ENCODE results near the gene PDXK. TPM values are rescaled to one million over a fixed set of nuclear protein-coding genes. Genes with fewer than 3 reads are reported as not detected.
"Not testable (repeated sequence)": the region's sequence is repeated elsewhere in the genome, so short reads cannot be mapped to it uniquely, and the experiment has no call there.

PDXK gene
- total RNA-seq, 1 experiment from 2014 or later: 114 TPM

DNA sequence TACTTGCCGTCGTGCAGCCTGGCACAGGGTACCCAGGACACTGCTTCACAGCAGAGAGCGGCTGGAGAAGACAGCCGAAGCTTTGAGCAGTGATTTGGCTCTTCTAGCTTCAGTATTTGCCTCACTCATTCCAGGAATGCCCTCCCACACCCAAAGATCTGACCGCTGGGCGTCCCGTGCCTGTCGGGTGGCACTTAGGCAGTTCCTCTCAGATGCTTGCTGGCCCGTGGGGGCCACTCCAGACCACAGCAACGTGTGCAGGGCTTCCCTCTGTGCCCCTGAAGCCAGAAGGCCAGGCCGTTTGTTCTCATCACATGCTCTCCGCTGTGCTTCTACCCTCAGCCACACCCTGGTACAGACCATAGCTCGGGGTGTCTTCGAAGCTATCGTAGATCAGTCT, 42.5 kb upstream of the PDXK start:
- Histone ChIP-seq H3K4me3 (ENCODE audit: low read depth, low read length, poor library complexity, severe bottlenecking) (no peak overlapping the region), H3K4me1 (ENCODE audit: insufficient read depth, low read length, poor library complexity, severe bottlenecking) (no peaks in the 10 kb centered on the region), H3K27ac (ENCODE audit: low read depth, low read length, poor library complexity, severe bottlenecking) (no peak overlapping the region), H3K27me3 (replicated peaks; ENCODE audit: insufficient read depth, low read depth, low read length, poor library complexity) (no peaks in the 10 kb centered on the region), H3K9me3 (ENCODE audit: low read depth, low read length, poor library complexity, severe bottlenecking) (no peaks in the 10 kb centered on the region), H3K36me3 (ENCODE audit: insufficient read depth, low read length, poor library complexity, severe bottlenecking) (peaks cover 45% of the 10 kb centered on the region)
- no TSS peak for BruUV-seq (replicated peaks)
- DNase-seq (ENCODE audit: low spot score): no peak
- TF ChIP-seq CTCF (conservative IDR thresholded peaks at IDR 0.05; ENCODE audit: low read depth, low read length): no peak
- no peak for TF ChIP-seq EZH2 (IDR thresholded peaks at IDR 0.05; ENCODE audit: borderline replicate concordance, low read depth, low read length, poor library complexity, severe bottlenecking)
- intact Hi-C loops (cut with micrococcal nuclease; ENCODE audit: unreplicated experiment): no loop called here
- POLR2A ChIA-PET (ENCODE audit: low non-redundant PET): no interaction called here
- CTCF ChIA-PET: no interaction called here

DNA sequence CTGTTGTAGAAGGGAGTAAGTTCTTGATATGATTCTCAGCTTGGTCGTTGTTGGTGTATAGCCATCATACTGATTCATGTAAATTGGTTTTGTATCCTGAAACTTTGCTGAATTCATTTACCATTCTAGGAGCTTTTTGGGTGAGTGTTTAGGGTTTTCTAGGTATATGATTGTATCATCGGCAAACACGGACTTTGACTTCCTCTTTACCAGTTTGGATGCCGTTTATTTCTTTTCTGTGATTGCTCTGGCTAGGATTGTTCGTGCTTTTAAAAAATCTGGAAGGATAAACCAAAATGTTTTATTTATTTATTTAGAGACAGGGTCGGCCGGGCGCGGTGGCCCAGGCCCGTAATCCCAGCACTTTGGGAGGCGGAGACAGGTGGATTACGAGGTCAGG, 39.0 kb upstream of the PDXK start:
- peaks cover 44% of the 10 kb centered on the region for H3K36me3 ChIP-seq (ENCODE audit: insufficient read depth, low read length, poor library complexity, severe bottlenecking)
- POLR2A ChIA-PET (ENCODE audit: low non-redundant PET): no interaction called here
- no peaks in the 10 kb centered on the region for H3K9me3 ChIP-seq (ENCODE audit: low read depth, low read length, poor library complexity, severe bottlenecking)
- DNase-seq (ENCODE audit: low spot score): no peak
- no peaks in the 10 kb centered on the region for H3K27me3 ChIP-seq (replicated peaks; ENCODE audit: insufficient read depth, low read depth, low read length, poor library complexity)
- no peak overlapping the region for H3K27ac ChIP-seq (ENCODE audit: low read depth, low read length, poor library complexity, severe bottlenecking)
- CTCF ChIA-PET: no interaction called here
- BruUV-seq (replicated peaks): no TSS peak
- TF ChIP-seq EZH2 (IDR thresholded peaks at IDR 0.05; ENCODE audit: borderline replicate concordance, low read depth, low read length, poor library complexity, severe bottlenecking) (no peak), CTCF (conservative IDR thresholded peaks at IDR 0.05; ENCODE audit: low read depth, low read length) (no peak)
- H3K4me1 ChIP-seq (ENCODE audit: insufficient read depth, low read length, poor library complexity, severe bottlenecking): no peaks in the 10 kb centered on the region
- intact Hi-C loops (cut with micrococcal nuclease; ENCODE audit: unreplicated experiment): no loop called here
- H3K4me3 ChIP-seq (ENCODE audit: low read depth, low read length, poor library complexity, severe bottlenecking): no peak overlapping the region

DNA sequence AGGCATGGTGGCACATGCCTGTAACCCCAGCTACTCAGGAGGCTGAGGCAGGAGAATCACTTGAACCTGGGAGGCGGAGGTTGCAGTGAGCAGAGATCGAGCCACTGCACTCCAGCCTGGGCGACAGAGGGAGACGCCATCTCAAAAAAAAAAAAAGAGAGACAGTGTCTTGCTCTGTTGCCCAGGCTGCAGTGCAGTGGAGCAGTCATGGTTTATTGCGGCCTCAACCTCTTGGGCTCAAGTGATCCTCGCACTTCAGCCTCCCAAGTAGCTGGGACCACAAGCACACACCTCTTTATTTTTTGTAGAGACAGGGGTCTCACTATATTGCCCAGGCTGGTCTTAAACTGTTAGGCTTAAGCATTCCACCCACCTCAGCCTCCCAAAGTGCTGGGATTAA, 38.5 kb upstream of the PDXK start:
- H3K36me3 ChIP-seq (ENCODE audit: insufficient read depth, low read length, poor library complexity, severe bottlenecking): peaks cover 44% of the 10 kb centered on the region
- H3K9me3 ChIP-seq (ENCODE audit: low read depth, low read length, poor library complexity, severe bottlenecking); intact Hi-C loops (cut with micrococcal nuclease; ENCODE audit: unreplicated experiment); POLR2A ChIA-PET (ENCODE audit: low non-redundant PET); H3K4me3 ChIP-seq (ENCODE audit: low read depth, low read length, poor library complexity, severe bottlenecking); CTCF ChIA-PET; H3K4me1 ChIP-seq (ENCODE audit: insufficient read depth, low read length, poor library complexity, severe bottlenecking); H3K27me3 ChIP-seq (replicated peaks; ENCODE audit: insufficient read depth, low read depth, low read length, poor library complexity); BruUV-seq (replicated peaks); DNase-seq (ENCODE audit: low spot score); H3K27ac ChIP-seq (ENCODE audit: low read depth, low read length, poor library complexity, severe bottlenecking): not testable (repeated sequence)

DNA sequence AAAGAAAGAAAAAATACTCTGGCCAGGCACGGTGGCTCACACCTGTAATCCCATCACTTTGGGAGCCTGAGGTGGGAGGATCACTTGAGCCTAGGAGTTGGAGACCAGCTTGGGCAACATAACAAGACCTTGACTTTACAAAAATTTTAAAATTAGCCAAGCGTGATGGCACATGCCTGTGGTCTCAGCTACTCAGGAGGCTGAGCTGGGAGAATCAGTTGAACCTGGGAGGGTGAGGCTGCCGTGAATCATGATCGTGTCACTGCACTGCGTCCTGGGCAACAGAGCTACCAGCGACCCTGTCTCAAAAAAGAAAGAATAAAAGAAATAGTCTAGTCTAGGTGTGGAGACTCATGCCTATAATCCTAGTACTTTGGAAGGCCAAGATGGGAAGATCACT, 37.3 kb upstream of the PDXK start:
- H3K36me3 ChIP-seq (ENCODE audit: insufficient read depth, low read length, poor library complexity, severe bottlenecking): peaks cover 53% of the 10 kb centered on the region
- no peaks in the 10 kb centered on the region for H3K9me3 ChIP-seq (ENCODE audit: low read depth, low read length, poor library complexity, severe bottlenecking)
- ChIA-PET CTCF (no interaction called here), POLR2A (ENCODE audit: low non-redundant PET) (no interaction called here)
- no peak overlapping the region for H3K27ac ChIP-seq (ENCODE audit: low read depth, low read length, poor library complexity, severe bottlenecking)
- H3K27me3 ChIP-seq (replicated peaks; ENCODE audit: insufficient read depth, low read depth, low read length, poor library complexity): no peaks in the 10 kb centered on the region
- DNase-seq (ENCODE audit: low spot score): no peak
- BruUV-seq (replicated peaks): no TSS peak
- no peak overlapping the region for H3K4me3 ChIP-seq (ENCODE audit: low read depth, low read length, poor library complexity, severe bottlenecking)
- intact Hi-C loops (cut with micrococcal nuclease; ENCODE audit: unreplicated experiment): no loop called here
- H3K4me1 ChIP-seq (ENCODE audit: insufficient read depth, low read length, poor library complexity, severe bottlenecking): no peaks in the 10 kb centered on the region
- TF ChIP-seq EZH2 (IDR thresholded peaks at IDR 0.05; ENCODE audit: borderline replicate concordance, low read depth, low read length, poor library complexity, severe bottlenecking): no peak

Data from A673 (cell line).